Omental fat pad (tissue), 4 donors: Measurements from ENCODE around the gene ADRB2. TPM values are rescaled to one million over a fixed set of nuclear protein-coding genes. Genes with fewer than 3 reads are reported as not detected.

Source experiments
- ATAC-seq: fragments of 150-250 bp; one replicate; pipeline ENCODE4 v1.9.1; 2016; ENCODE audit warnings: mild to moderate bottlenecking, moderate library complexity; ENCODE audit not compliant: low FRiP score
- DNase-seq: peaks from one replicate; pipeline ENCODE4 v3.0.0-alpha.2; 2019; ENCODE audit warnings: low spot score
- total RNA-seq, 4 donors: library from RNA; depleted of rRNA; stranded (reverse); fragments of >200 nt; gene quantifications; one replicate each; pipeline ENCODE4 v1.1.0, GENCODE V29; 2016
- TF ChIP-seq, protein P1 (sequence below), 3 donors: fragments of 450-650 bp; IDR thresholded peaks; one replicate each; pipeline ENCODE4 v1.5.1; 2016 to 2017; ENCODE audit warnings: antibody characterized with exemption in 3 of 3, mild to moderate bottlenecking in 3 of 3, moderate library complexity in 2 of 3

The ADRB2 gene
- total RNA-seq, 4 donors from 2014 or later = 20.5 to 68.7 (median 37.4) TPM

DNA sequence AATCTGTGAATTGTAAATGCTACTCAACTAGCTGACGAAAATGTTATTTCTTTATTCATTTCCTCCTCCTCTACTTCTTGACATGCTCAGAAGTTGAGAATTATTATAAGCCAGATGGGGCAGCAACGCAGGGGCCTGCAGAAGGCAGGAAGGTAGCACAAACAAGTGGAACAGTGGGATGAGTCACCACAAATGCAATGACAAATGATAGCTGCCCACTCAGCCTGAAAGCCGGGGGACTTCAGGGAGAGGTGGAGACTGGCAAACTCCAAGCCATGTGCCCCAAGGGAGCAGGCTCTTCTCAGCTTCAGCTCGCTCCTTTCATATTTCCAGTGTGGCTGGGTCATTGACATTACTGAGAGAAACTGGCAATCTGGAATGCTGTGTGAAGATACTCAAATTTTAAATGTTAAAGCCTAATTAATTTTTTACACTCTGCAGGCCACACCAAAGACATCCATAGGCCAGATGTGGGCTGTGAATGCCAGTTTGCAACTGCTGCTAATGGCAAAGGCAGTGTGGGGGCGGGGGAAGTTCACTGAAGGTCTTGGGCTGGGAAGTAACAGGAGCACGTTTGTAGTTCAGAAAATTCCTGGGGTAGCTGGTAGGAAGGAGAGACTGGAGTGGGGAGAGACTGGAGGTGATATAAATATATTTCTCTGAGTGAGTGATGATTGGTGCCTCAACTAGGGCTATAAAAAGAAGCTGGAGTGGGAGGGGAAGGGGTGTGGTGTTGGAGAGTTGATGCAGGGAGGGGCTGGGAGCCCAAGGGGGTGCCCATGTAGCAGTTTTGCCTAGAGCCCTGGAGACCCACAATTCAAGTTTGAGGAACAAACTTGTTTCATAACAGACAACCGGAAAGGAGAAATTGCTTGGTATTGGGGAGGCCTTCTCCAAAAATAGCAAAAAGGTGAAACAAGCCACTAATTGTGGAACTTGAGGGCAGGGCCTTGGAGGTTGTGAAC lies 20.8 kb upstream of the ADRB2 start:
- ATAC-seq (no peak), DNase-seq (no peak)
- TF ChIP-seq, protein P1, sequence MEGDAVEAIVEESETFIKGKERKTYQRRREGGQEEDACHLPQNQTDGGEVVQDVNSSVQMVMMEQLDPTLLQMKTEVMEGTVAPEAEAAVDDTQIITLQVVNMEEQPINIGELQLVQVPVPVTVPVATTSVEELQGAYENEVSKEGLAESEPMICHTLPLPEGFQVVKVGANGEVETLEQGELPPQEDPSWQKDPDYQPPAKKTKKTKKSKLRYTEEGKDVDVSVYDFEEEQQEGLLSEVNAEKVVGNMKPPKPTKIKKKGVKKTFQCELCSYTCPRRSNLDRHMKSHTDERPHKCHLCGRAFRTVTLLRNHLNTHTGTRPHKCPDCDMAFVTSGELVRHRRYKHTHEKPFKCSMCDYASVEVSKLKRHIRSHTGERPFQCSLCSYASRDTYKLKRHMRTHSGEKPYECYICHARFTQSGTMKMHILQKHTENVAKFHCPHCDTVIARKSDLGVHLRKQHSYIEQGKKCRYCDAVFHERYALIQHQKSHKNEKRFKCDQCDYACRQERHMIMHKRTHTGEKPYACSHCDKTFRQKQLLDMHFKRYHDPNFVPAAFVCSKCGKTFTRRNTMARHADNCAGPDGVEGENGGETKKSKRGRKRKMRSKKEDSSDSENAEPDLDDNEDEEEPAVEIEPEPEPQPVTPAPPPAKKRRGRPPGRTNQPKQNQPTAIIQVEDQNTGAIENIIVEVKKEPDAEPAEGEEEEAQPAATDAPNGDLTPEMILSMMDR (IDR thresholded peaks at IDR 0.05) = no peak

DNA sequence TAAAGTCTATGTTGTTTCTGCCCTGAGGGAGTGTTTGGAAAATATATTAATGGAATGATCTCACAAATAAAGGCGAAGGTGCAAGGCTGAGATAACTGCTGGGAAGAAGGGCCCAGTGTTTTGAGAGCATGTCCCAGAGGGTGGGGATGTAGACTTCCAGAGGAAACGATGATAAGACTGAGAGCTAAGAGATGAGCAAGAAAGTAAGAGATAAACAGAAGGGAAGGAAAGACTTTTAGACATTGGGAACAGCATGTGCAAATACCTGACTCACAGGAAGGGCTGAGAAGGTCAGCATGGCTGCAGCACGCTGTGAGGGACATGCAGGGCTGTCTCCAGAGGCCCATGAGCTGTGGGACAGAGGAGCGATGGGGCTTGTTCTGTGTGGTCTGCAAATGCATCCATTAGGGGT lies 19.9 kb upstream of the ADRB2 start:
- DNase-seq (no peak), ATAC-seq (no peak)
- TF ChIP-seq, protein P1 (IDR thresholded peaks at IDR 0.05) = no peak

GRCh38 chr5:148807851-148808250 lies 18.6 kb upstream of the ADRB2 start:
- DNase-seq = no peak
- TF ChIP-seq, protein P1 (IDR thresholded peaks at IDR 0.05) = no peak
- ATAC-seq = no peak

- no peak for DNase-seq
- TF ChIP-seq, protein P1 (IDR thresholded peaks at IDR 0.05) = no peak
- no peak for ATAC-seq
These were observed 17.4 kb upstream of the ADRB2 start for GRCh38 chr5:148808864-148809642.

- ATAC-seq (no peak), DNase-seq (no peak)
- TF ChIP-seq, protein P1 (IDR thresholded peaks at IDR 0.05) = no peak
These were observed 16.5 kb upstream of the ADRB2 start for GRCh38 chr5:148809781-148810524.

DNA sequence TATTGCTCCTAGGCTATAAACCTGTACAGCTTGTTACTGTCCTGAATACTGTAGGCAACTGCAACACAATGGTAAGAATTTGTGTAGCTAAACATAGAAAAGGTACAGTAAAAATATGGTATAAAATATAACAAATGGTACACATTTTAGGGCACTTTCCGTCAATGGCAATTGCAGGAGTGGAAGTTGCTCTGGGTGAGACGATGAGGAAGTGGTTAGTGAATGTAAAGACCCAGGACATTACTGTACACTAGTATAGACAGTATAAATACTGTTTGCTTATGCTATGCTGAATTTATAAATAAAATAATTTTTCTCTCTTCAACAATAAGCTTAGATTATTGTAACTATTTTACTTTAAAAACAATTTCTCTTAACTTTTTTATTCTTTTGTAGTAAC lies 15.6 kb upstream of the ADRB2 start:
- ATAC-seq (no peak), DNase-seq (no peak)
- TF ChIP-seq, protein P1 (IDR thresholded peaks at IDR 0.05) = no peak
